Islet of Langerhans (tissue), 1 donor: ENCODE measurements around the gene WDFY4.

Experiments used
- FAIRE-seq: peaks from one replicate; lab custom pipeline; 2011; peaks lifted over from hg19 to GRCh38; lab: Jason Lieb, UNC

Gene WDFY4

GRCh38 chr10:48792687-48793096 lies 108.0 kb downstream of the WDFY4 start:
- FAIRE-seq = no peak

- FAIRE-seq = no peak
Measured at GRCh38 chr10:48794074-48794473, 109.4 kb downstream of the WDFY4 start.

- FAIRE-seq = no peak
Measured at GRCh38 chr10:48796713-48797245, 112.1 kb downstream of the WDFY4 start.

- FAIRE-seq = no peak
Measured at GRCh38 chr10:48797830-48798229, 113.2 kb downstream of the WDFY4 start.

GRCh38 chr10:48798481-48799254 lies 114.0 kb downstream of the WDFY4 start:
- FAIRE-seq = no peak

GRCh38 chr10:48799341-48800006 lies 114.8 kb downstream of the WDFY4 start:
- no peak for FAIRE-seq

GRCh38 chr10:48800007-48800675 lies 115.5 kb downstream of the WDFY4 start:
- FAIRE-seq = no peak

- no peak for FAIRE-seq
Measured at GRCh38 chr10:48801001-48801421, 116.3 kb downstream of the WDFY4 start.

GRCh38 chr10:48802611-48803071 lies 118.0 kb downstream of the WDFY4 start:
- no peak for FAIRE-seq

GRCh38 chr10:48803801-48804584 lies 119.3 kb downstream of the WDFY4 start:
- no peak for FAIRE-seq

GRCh38 chr10:48804740-48805182 lies 120.1 kb downstream of the WDFY4 start:
- FAIRE-seq = no peak

GRCh38 chr10:48805411-48805810 lies 120.7 kb downstream of the WDFY4 start:
- no peak for FAIRE-seq

GRCh38 chr10:48805848-48806247 lies 121.2 kb downstream of the WDFY4 start:
- no peak for FAIRE-seq

GRCh38 chr10:48806342-48806741 lies 121.7 kb downstream of the WDFY4 start:
- no peak for FAIRE-seq

- FAIRE-seq = no peak
Measured at GRCh38 chr10:48807791-48808470, 123.3 kb downstream of the WDFY4 start.

- no peak for FAIRE-seq
Measured at GRCh38 chr10:48809261-48809660, 124.6 kb downstream of the WDFY4 start.

GRCh38 chr10:48811461-48811860 lies 126.8 kb downstream of the WDFY4 start:
- FAIRE-seq = no peak

GRCh38 chr10:48811917-48812316 lies 127.2 kb downstream of the WDFY4 start:
- no peak for FAIRE-seq

GRCh38 chr10:48813291-48813690 lies 128.6 kb downstream of the WDFY4 start:
- no peak for FAIRE-seq

- no peak for FAIRE-seq
Measured at GRCh38 chr10:48813825-48814224, 129.2 kb downstream of the WDFY4 start.

- no peak for FAIRE-seq
Measured at GRCh38 chr10:48814933-48815332, 130.3 kb downstream of the WDFY4 start.
